ENCODE results near the gene UGT1A1. TPM values are rescaled to one million over a fixed set of nuclear protein-coding genes. Genes with fewer than 3 reads are reported as not detected.

UGT1A1 gene
- total and polyA plus RNA-seq, 5 experiments from 2014 or later, result not detected

DNA sequence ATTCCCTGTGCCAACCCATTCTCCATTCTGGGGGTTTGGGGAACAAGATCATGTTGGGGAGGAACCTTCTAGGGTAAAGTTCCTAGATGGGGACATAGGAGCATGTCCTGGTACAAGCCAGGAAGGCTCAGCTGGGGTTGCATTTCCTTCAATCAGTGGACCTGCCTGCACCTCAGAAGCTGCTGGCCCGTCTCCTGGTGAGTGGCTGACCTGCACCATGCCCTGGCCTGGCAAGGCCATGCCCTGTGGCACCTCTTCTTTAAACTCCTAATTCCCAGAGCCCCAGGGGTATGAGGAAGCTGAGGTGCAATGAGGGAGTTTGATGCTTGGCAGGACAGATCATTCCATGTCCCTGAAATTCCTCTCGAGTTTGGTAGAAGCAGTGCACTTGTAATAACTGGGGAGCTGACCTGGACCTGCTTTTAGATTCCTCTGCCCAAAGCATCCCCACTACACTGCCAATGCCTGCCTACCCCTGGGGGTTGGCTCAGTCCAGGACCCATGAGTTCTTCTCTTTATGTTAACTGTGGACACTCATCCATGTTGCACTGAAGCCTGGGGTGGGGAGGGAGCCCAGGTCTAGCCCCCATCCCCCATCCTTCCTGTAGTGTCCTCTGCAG is 43.3 kb downstream of the UGT1A1 start:
- DNase-seq (no peak), ATAC-seq (no peak)
- Mint-ChIP-seq H3K27me3 (peaks cover 5 to 29% (median 14%) of the 10 kb centered on the region in 5 donors), H3K27ac (no peak overlapping the region), H3K4me1 (no peaks in the 10 kb centered on the region), H3K4me3 (no peak overlapping the region), H3K9me3 (peaks cover 0 to 4% (median 0%) of the 10 kb centered on the region in 9 donors), H3K36me3 (no peaks in the 10 kb centered on the region)
- POLR2A ChIA-PET, result no interaction called here

DNA sequence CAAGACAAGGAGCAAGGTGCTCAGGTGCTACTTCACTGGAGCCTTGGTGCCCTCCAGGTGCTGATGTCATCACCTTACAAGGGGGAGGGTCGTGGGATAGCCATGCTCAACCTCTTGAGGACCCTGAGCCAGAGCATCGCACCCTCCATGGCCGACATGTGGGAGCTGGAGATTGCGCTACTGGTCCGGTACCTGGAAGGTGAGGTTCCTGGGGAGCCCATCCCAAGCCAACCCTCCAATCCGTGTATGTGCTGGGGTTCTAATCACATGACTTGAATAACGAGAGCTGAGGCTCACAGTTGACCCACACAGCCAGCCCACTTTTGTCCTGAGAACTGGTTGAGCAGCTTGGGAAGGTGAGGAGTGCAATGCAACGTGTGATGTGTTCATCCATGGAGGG is 43.9 kb downstream of the UGT1A1 start:
- H3K27ac Mint-ChIP-seq, result no peak overlapping the region
- H3K9me3 Mint-ChIP-seq, result peaks cover 0 to 4% (median 0%) of the 10 kb centered on the region in 9 donors
- no peaks in the 10 kb centered on the region for H3K36me3 Mint-ChIP-seq
- no peak for DNase-seq
- H3K4me3 Mint-ChIP-seq, result no peak overlapping the region
- no peaks in the 10 kb centered on the region for H3K4me1 Mint-ChIP-seq
- POLR2A ChIA-PET, result no interaction called here
- H3K27me3 Mint-ChIP-seq, result peaks cover 5 to 30% (median 20%) of the 10 kb centered on the region in 5 donors
- ATAC-seq, result no peak

DNA sequence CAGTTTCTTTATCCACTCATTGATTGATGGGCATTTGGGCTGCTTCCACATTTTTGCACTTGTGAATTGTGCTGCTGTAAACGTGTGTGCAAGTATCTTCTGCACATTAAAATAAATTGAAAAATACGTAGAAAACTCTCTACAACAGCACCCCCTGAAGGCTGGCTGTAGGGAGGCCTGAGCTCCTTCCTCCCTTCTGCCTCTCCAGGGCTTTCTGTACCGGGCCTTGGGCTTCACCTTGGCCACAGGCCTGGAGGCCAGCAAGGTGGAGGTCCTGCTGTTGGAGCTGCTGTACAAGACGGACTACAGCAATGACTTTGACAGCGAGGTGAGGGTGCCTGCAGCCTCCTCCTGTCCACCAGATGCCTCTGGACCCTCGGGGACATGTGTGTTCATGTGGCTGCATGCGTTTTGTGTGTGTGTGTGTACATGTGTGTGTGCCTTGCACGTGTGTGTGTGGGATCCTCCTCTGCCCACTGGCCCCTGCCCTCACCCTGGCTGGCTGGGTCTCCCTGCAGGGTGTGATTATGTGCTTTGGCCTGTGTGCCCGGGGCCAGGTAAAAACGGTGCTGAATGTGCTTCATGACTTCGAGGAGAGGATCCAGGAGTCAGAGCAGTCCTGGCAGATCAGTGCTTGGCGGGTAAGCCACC is 47.3 kb downstream of the UGT1A1 start:
- no peak overlapping the region for H3K27ac Mint-ChIP-seq
- DNase-seq (peak in 1 of 10 donors; percentile 11), ATAC-seq (no peak)
- H3K9me3 Mint-ChIP-seq, result no peaks in the 10 kb centered on the region
- POLR2A ChIA-PET, result no interaction called here
- H3K4me1 Mint-ChIP-seq, result no peaks in the 10 kb centered on the region
- no peaks in the 10 kb centered on the region for H3K36me3 Mint-ChIP-seq
- no peak overlapping the region for H3K4me3 Mint-ChIP-seq
- peaks cover 6 to 41% (median 22%) of the 10 kb centered on the region in 5 donors for H3K27me3 Mint-ChIP-seq

DNA sequence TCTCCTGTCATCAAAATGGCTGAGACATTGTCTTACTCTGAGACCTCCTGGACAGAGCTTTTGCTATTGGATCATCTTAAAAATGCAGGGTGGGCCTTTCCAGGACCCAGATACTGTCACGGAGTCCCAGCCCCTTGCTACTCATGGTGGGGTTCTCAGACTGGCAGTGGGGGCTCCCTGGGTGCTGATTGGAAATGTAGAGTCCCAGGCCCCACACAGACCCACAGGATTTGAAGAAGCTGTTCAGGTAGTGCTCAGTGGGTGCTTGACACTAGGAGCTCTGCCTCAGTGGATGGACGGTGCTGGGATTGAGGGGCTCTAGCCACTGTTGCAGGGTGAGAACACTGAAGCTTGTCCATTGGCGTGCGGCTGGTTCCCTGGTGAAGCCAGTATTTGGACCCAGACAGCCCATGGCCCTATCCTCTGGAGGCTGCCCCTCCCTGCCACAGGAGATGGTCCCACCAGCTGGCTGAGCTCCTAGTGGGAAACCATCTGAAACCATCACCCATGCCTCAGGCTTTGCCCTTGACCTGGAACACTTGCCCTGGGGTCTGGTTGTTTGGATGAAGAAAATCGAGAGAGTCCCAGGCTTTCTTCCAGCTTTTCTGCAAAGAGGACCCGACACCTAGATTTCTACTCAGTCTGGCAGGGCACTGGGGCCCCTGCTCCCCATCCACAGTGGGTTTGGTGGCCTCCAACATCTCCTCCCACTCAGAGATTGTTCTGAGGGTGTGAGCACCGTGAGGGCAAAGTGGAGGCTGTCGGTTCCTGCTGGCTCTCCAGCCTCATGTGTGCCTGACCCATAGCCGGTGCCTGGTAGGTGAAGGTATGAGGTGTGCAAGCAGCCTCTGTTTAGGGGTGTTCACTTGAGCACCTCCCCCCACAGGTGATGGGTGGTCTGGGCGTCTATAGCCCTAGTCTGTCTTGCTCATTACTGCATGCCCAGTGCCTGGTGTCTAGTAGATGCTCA is 48.2 kb downstream of the UGT1A1 start:
- POLR2A ChIA-PET, result no interaction called here
- Mint-ChIP-seq H3K27me3 (peaks cover 6 to 32% (median 16%) of the 10 kb centered on the region in 5 donors), H3K4me1 (no peaks in the 10 kb centered on the region), H3K9me3 (no peaks in the 10 kb centered on the region), H3K27ac (no peak overlapping the region), H3K36me3 (no peaks in the 10 kb centered on the region), H3K4me3 (no peak overlapping the region)
- no peak for ATAC-seq
- peak in 1 of 10 donors; percentile 11 for DNase-seq

DNA sequence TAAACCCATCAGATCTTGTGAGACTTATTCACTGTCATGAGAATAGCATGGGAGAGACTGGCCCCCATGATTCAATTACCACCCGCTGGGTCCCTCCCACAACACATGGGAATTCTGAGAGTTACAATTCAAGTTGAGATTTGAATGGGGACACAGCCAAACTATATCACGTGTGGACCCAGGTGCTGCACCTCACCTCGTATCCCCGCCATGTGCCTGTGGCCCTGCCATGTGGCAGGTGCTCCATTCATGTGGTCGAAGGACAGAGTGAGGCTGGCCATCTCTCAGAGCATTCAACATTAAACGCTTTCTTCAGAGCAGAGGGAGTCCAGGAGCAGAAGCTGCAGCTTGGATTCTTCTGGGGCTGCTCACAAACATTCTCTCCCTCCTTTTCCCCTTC is 50.3 kb downstream of the UGT1A1 start:
- POLR2A ChIA-PET, result no interaction called here
- Mint-ChIP-seq H3K9me3 (no peaks in the 10 kb centered on the region), H3K27me3 (peaks cover 3 to 18% (median 7%) of the 10 kb centered on the region in 5 donors), H3K4me3 (no peak overlapping the region), H3K36me3 (no peaks in the 10 kb centered on the region), H3K4me1 (no peaks in the 10 kb centered on the region), H3K27ac (no peak overlapping the region)
- ATAC-seq (no peak), DNase-seq (peak in 1 of 10 donors; percentile 0)

DNA sequence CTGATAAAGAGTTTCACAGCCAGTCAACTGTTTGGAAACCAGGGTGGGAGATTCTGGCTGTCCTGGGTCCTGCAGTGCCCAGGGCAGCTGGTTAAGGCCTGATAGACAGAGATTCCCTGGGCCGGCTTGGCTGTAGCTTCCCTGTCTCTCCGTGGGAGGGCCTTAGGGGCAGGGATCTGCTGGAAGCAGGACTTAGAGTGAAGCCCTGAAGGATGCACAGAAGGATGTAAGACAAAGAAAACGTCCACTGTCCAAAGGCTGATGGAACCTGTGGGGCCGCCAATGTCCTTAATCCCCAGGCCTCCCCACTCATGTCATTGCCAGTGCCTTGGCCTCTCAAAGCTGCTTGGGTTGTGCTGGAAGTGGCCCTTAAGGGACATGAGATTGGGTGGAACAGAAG is 51.0 kb downstream of the UGT1A1 start:
- POLR2A ChIA-PET, result no interaction called here

DNA sequence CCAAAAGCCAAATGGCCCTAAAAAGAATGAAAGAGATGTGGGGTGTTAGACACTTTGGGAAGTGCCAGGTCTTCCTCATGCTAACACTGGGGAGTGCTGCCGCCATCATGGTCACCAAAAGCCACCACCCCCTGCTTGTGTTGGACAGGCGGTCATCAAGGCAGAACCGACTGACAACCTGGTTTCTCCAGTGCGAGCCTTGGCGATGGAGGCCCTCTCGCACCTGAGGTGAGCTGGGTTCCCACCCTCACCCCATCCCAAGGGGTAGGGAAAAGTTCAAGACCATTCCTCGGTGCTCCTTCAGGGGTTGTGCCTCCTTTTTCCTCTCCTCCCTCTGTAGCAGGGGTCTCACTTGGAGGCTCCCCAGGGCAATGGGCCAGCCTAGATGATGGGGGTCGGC is 51.7 kb downstream of the UGT1A1 start:
- Mint-ChIP-seq H3K27ac (no peak overlapping the region), H3K27me3 (peaks cover 3 to 19% (median 12%) of the 10 kb centered on the region in 5 donors), H3K36me3 (no peaks in the 10 kb centered on the region), H3K9me3 (no peaks in the 10 kb centered on the region), H3K4me3 (no peak overlapping the region), H3K4me1 (no peaks in the 10 kb centered on the region)
- POLR2A ChIA-PET, result no interaction called here
- DNase-seq, result peak in 1 of 10 donors; percentile 6
- no peak for ATAC-seq

More for the DNA sequence above, 51.0 kb downstream of the UGT1A1 start:
- Mint-ChIP-seq H3K4me3 (no peak overlapping the region), H3K4me1 (no peaks in the 10 kb centered on the region), H3K36me3 (no peaks in the 10 kb centered on the region), H3K27ac (no peak overlapping the region), H3K27me3 (peaks cover 3 to 18% (median 10%) of the 10 kb centered on the region in 5 donors), H3K9me3 (no peaks in the 10 kb centered on the region)
- ATAC-seq (no peak), DNase-seq (peak in 1 of 10 donors; percentile 11)

DNA sequence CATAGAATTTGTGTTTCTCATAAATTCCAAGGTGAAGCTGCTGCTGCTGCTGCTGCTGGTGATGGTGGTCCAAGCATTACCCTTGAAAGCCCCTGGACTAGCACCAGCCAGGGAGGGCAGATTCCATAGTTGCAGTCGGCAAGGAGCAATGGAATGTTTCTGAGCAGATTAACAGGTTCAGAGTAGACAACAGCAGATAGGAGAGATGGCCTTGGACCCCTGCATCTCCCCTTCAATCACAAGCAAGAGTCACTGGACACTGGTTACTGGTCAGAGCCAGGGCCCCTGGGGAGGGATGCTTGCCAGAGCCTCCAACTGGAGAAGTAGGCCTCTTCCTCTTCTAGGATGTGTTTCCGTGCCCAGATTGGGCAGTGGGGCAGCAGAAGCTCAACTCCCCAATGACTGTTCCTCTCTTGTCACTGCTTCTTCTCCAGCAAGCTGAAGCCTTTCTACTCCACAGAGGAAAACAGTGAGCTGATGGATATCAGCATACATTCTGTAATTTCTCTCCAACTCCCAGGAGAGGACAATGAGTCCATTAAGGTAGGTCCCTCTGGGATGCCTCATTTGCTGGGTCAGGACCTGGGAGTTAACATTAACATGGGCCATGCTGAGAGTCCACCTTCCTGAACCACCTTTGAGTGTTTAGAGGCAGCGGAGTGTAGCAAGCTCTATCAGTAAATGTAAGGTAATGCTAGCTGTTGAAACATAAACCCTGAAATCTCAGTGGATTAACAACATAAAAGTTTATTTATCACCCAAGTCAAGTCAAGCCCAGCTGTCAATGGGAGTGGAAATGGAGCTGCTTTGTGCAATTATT is 53.4 kb downstream of the UGT1A1 start:
- Mint-ChIP-seq H3K27ac (no peak overlapping the region), H3K4me1 (peaks cover 0 to 7% (median 5%) of the 10 kb centered on the region in 4 donors), H3K36me3 (no peaks in the 10 kb centered on the region), H3K4me3 (no peak overlapping the region), H3K27me3 (peaks cover 3 to 35% (median 15%) of the 10 kb centered on the region in 5 donors), H3K9me3 (no peaks in the 10 kb centered on the region)
- DNase-seq (no peak), ATAC-seq (no peak)
- POLR2A ChIA-PET, result no interaction called here

DNA sequence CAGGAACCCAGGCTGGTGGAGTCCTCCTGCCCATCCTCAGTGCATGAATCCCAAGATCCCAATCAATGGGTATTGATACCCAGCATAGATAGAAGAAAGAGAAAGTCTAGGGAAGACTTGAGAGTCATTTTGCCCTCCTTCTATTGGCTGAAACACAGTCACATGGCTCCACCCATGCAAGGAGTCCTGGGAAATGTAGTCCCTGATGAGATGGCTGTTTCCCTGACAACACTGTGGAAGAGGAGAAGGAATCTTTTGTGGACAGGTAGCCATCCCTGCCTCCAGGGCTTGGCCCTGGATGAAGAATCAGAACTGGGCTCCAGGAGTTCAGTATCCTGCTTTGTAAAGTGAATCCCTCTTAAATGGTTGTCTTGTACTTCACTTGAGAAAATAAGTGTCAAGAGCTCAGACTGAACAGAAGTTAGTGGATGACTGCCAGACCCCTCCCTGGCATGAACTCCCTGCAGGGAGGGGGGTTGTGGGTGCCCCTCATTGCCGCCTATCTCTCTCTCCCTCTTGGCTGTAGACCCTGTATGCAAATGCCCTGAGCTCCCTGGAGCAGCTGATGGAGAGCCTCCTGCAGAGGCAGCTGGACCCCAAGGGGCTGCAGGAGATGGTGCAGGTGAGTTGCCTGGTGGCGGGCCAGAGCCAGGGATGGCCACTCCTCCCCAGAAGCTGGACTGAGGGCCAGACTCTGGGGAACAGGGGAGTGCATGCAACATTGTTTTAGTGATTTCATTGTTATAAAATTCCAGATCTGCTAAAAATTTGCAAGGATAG is 54.2 kb downstream of the UGT1A1 start:
- Mint-ChIP-seq H3K9me3 (no peaks in the 10 kb centered on the region), H3K36me3 (no peaks in the 10 kb centered on the region), H3K27me3 (peaks cover 3 to 28% (median 13%) of the 10 kb centered on the region in 5 donors), H3K27ac (no peak overlapping the region), H3K4me1 (peaks cover 0 to 7% (median 5%) of the 10 kb centered on the region in 4 donors), H3K4me3 (no peak overlapping the region)
- DNase-seq (peak in 1 of 10 donors; percentile 23), ATAC-seq (no peak)
- POLR2A ChIA-PET, result no interaction called here

DNA sequence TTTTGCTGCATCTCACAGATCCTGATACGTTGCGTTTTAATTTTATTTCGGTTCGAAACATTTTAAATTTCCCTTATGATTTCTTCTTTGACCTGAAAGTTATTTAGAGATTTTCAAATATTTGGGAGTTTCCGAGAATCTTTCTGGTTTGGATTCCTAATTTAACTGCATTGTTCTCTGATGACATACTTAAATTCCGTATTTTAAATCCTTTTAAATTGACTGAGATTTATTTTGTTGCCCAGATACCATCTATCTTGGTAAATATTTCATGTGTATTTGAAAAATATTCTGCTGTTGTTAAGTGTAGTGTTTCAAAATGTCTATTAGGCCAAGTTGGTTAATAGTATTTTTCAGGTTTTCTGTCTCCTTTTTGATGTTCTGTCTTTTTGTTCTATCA is 55.8 kb downstream of the UGT1A1 start:
- Mint-ChIP-seq H3K4me3 (no peak overlapping the region), H3K36me3 (no peaks in the 10 kb centered on the region), H3K27me3 (peaks cover 0 to 18% (median 11%) of the 10 kb centered on the region in 5 donors), H3K9me3 (no peaks in the 10 kb centered on the region), H3K4me1 (peaks cover 0 to 7% (median 5%) of the 10 kb centered on the region in 4 donors), H3K27ac (no peak overlapping the region)
- ATAC-seq (no peak), DNase-seq (no peak)
- POLR2A ChIA-PET, result no interaction called here

DNA sequence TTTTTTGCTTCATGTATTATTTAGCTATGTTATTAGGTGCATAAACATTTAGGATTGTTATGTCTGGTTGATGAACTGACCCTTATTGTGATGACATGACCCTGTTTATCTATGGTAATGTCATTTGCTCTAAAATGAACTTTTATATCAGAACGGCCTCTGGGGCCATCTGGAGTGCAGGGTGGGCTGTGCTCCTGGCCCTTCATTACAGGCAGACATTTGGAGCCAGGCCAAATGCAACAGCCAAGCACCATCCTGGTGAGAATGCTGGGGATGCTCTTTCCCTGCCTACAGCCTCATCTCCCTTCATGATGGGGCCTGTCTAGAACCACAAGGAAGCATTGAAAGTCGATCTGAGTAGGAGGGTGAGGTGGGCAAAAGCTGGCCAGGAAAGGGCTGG is 56.3 kb downstream of the UGT1A1 start:
- Mint-ChIP-seq H3K4me1 (peaks cover 0 to 7% (median 5%) of the 10 kb centered on the region in 4 donors), H3K36me3 (no peaks in the 10 kb centered on the region), H3K4me3 (no peak overlapping the region), H3K27ac (no peak overlapping the region), H3K9me3 (no peaks in the 10 kb centered on the region), H3K27me3 (peaks cover 0 to 18% (median 11%) of the 10 kb centered on the region in 5 donors)
- POLR2A ChIA-PET, result no interaction called here
- DNase-seq, result no peak
- ATAC-seq, result no peak

DNA sequence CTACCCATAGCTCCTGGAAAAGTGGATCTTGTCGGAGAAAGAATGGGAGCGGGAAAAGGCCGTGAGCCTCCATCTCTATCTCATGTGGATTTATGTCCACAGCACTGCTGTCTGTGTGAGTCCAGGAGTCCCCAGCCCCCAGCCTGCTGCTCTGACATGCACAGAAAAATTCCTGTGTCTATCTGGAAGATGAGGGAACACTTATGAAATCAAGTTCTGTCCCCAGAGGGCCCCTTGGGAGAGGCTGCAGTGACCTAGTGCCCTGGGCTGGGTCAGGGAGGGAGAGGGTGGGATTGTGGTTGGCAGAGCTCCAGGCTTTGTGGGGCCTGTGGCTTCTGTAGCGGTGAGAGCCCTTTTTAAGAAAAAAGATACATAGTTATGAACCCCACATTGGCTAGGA is 56.7 kb downstream of the UGT1A1 start:
- DNase-seq, result no peak
- Mint-ChIP-seq H3K27me3 (peaks cover 0 to 18% (median 11%) of the 10 kb centered on the region in 5 donors), H3K9me3 (no peaks in the 10 kb centered on the region), H3K4me1 (peaks cover 0 to 7% (median 5%) of the 10 kb centered on the region in 4 donors), H3K4me3 (no peak overlapping the region), H3K36me3 (no peaks in the 10 kb centered on the region), H3K27ac (no peak overlapping the region)
- POLR2A ChIA-PET, result no interaction called here
- no peak for ATAC-seq
